Testis (tissue), 2 donors: ENCODE measurements around the gene C5orf58.

Experiments
- POLR2A ChIP-seq: fragments of 450-650 bp; IDR thresholded peaks from one replicate; pipeline ENCODE4 v1.6.1; 2017; ENCODE audit warnings: antibody characterized with exemption, mild to moderate bottlenecking, moderate library complexity
- TF ChIP-seq, protein P1 (sequence below), 3 experiments: fragments of 450-650 bp in 2 of 3; fragments of 200-600 bp in 1 of 3; sonication (generic) in 1 of 3; IDR thresholded peaks; one replicate each; pipeline ENCODE4 v1.5.1; 2016 to 2019; ENCODE audit warnings: antibody characterized with exemption in 3 of 3, mild to moderate bottlenecking in 2 of 3, moderate library complexity in 1 of 3

DNA sequence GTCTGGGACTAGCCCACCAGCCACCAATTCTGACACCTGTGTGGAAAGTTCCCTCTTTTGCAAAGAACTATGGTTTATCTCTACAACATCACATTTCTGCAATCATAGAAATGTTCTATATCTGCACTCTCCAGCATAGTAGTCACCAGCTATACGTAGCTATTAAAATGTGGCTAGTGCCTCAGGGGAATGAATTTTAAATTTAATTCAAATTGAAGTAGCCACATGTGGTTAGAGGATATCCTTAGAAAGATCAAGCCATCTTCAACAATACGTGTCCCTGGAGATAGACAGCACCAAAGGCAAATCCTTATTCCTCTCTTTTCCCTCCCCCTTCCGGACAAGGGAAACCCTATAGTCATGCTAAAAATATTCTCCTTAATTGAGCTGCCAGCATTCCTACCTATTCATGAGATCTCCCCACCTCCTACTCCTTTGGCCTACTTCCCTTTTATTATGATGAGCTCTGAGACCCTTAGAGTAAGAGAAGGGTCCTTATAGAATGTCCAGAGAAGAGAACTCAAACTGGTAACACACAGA is 53.7 kb downstream of the C5orf58 start:
- TF ChIP-seq POLR2A: no peak
- TF ChIP-seq, protein P1, sequence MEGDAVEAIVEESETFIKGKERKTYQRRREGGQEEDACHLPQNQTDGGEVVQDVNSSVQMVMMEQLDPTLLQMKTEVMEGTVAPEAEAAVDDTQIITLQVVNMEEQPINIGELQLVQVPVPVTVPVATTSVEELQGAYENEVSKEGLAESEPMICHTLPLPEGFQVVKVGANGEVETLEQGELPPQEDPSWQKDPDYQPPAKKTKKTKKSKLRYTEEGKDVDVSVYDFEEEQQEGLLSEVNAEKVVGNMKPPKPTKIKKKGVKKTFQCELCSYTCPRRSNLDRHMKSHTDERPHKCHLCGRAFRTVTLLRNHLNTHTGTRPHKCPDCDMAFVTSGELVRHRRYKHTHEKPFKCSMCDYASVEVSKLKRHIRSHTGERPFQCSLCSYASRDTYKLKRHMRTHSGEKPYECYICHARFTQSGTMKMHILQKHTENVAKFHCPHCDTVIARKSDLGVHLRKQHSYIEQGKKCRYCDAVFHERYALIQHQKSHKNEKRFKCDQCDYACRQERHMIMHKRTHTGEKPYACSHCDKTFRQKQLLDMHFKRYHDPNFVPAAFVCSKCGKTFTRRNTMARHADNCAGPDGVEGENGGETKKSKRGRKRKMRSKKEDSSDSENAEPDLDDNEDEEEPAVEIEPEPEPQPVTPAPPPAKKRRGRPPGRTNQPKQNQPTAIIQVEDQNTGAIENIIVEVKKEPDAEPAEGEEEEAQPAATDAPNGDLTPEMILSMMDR (IDR thresholded peaks at IDR 0.05): no peak
